Measurements from ENCODE around the gene LY6G5C. TPM values are rescaled to one million over a fixed set of nuclear protein-coding genes. Genes with fewer than 3 reads are reported as not detected.

Gene LY6G5C
- total and polyA plus RNA-seq, 4 donors = 0.59 to 2.5 (median 1.1) TPM

GRCh38 chr6:31691078-31691463 is 10.2 kb upstream of the LY6G5C start:
- 94% methylated on average over 6 of the region's 6 CpGs for WGBS
- no peak overlapping the region for H3K4me3 ChIP-seq (ENCODE audit: low read depth in 1 of 3, low read length in 3 of 3)

More at GRCh38 chr6:31691078-31691463, 10.2 kb upstream of the LY6G5C start:
- no peaks in the 10 kb centered on the region for H3K27me3 ChIP-seq (ENCODE audit: control insufficient read depth in 4 of 4, insufficient read depth in 4 of 4, low read length in 3 of 4)
- H3K27ac ChIP-seq (ENCODE audit: low read depth in 1 of 2, low read length in 2 of 2) = no peak overlapping the region
- no peaks in the 10 kb centered on the region for H3K4me1 ChIP-seq (ENCODE audit: control insufficient read depth in 4 of 4, insufficient read depth in 4 of 4, low read length in 3 of 4)
- DNase-seq (ENCODE audit: low spot score) = no peak
- TF ChIP-seq GABPA (IDR thresholded peaks at IDR 0.05 in 1 of 2, conservative IDR thresholded peaks at IDR 0.05 in 1 of 2) = no peak
- no peak for TF ChIP-seq ATF3 (IDR thresholded peaks at IDR 0.05)
- no peak for TF ChIP-seq CTCF (IDR thresholded peaks at IDR 0.05; ENCODE audit: low read depth, low read length, missing input control)
- no peak for TF ChIP-seq HNF4A (conservative IDR thresholded peaks at IDR 0.05)
- TF ChIP-seq EGR1 (IDR thresholded peaks at IDR 0.05; ENCODE audit: low read depth in 2 of 2) = no peak
- no peak for TF ChIP-seq HNF4G (IDR thresholded peaks at IDR 0.05)
- no peak for TF ChIP-seq NR2F2 (IDR thresholded peaks at IDR 0.05)
- no peak for TF ChIP-seq REST (IDR thresholded peaks at IDR 0.05)
- TF ChIP-seq MAX (IDR thresholded peaks at IDR 0.05) = no peak
- TF ChIP-seq ZBTB33 (IDR thresholded peaks at IDR 0.05) = no peak
- TF ChIP-seq SP1 (IDR thresholded peaks at IDR 0.05) = no peak
- no peak for TF ChIP-seq RAD21 (IDR thresholded peaks at IDR 0.05)
- no peak for TF ChIP-seq TAF1 (conservative IDR thresholded peaks at IDR 0.05)
- no peak for TF ChIP-seq RXRA (IDR thresholded peaks at IDR 0.05)
- no peak for TF ChIP-seq YY1 (IDR thresholded peaks at IDR 0.05)
- no peak for TF ChIP-seq FOXA2 (IDR thresholded peaks at IDR 0.05)
- no peak for TF ChIP-seq FOXA1 (IDR thresholded peaks at IDR 0.05)
- TF ChIP-seq JUND (IDR thresholded peaks at IDR 0.05) = no peak
- no peaks in the 10 kb centered on the region for H3K9me3 ChIP-seq (ENCODE audit: control insufficient read depth in 4 of 4, low read length in 3 of 4)
- H3K9ac ChIP-seq (ENCODE audit: low read depth in 1 of 2, low read length in 2 of 2) = no peak overlapping the region
- peaks cover 4 to 87% (median 64%) of the 10 kb centered on the region in 4 donors for H3K36me3 ChIP-seq (ENCODE audit: control insufficient read depth in 4 of 4, insufficient read depth in 3 of 4, low read depth in 1 of 4, low read length in 3 of 4)

Data from liver (tissue), 9 donors.